ENCODE measurements around the gene ASCL3.
"Not testable (repeated sequence)": the region's sequence is repeated elsewhere in the genome, so short reads cannot be mapped to it uniquely, and the experiment has no call there.

ASCL3 gene

GRCh38 chr11:8910649-8911026 lies 32.2 kb downstream of the ASCL3 start:
- no peak for DNase-seq (ENCODE audit: low spot score)

GRCh38 chr11:8908099-8908498 lies 34.7 kb downstream of the ASCL3 start:
- DNase-seq (ENCODE audit: low spot score), result no peak

GRCh38 chr11:8907116-8907515 lies 35.7 kb downstream of the ASCL3 start:
- DNase-seq (ENCODE audit: low spot score), result no peak

DNA sequence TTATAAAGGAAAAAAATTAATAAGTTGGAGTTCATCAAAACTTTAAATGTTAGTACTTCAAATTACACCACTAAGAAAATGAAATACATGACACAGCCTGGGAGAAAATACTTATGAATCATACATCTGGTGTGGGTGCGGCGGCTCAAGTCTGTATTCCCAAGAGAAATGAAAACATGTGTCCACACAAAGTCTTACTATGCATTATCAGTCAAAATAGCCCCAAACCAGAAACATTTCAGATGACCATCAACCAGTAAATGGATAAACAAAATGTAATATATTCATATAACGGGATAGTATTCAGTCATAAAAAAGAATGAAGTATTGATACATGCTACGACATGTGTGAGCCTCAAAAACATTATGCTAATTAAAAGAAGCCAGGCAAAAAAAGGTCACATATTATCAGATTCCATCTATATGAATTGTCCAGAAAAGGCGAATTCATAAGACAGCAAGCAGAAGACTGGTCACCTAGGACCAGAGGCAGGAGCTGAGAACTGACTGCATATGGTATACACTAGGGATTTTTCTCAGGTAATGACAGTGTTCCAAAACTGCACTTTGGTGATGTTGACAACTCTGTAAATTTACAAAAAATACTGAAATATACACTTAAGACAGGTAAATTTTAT lies 37.2 kb downstream of the ASCL3 start:
- DNase-seq (ENCODE audit: low spot score), result no peak

GRCh38 chr11:8899119-8899753 lies 43.6 kb downstream of the ASCL3 start:
- no peak for DNase-seq (ENCODE audit: low spot score)

DNA sequence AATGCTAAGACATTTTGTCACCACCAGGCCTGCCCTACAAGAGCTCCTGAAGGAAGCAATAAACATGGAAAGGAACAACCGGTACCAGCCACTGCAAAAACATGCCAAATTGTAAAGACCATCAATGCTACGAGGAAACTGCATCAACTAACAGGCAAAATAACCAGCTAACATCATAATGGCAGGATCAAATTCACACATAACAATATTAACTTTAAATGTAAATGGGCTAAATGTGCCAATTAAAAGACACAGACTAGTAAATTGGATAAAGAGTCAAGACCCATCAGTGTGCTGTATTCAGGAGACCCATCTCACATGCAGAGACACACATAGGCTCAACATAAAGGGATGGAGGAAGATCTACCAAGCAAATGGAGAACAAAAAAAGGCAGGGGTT lies 51.6 kb downstream of the ASCL3 start:
- not testable (repeated sequence) for DNase-seq (ENCODE audit: low spot score)

Measured in AG08396 (cell line).